ENCODE measurements around the gene DPYSL4. TPM values are rescaled to one million over a fixed set of nuclear protein-coding genes. Genes with fewer than 3 reads are reported as not detected.

DPYSL4 gene
- total RNA-seq, 1 experiment from 2014 or later = 9.9 TPM

- Histone ChIP-seq H3K4me1 (ENCODE audit: control insufficient read depth, insufficient read depth, low read length) (peaks cover 8% of the 10 kb centered on the region), H3K4me3 (ENCODE audit: low read depth in 2 of 2, low read length in 2 of 2) (no peak overlapping the region), H3K27me3 (ENCODE audit: control insufficient read depth, insufficient read depth, low read length) (no peaks in the 10 kb centered on the region), H3K27ac (ENCODE audit: low read length) (no peak overlapping the region), H3K9me3 (ENCODE audit: control insufficient read depth, insufficient read depth, low read depth, low read length) (no peaks in the 10 kb centered on the region), H3K36me3 (ENCODE audit: control insufficient read depth, insufficient read depth, low read length) (no peaks in the 10 kb centered on the region)
- intact Hi-C loops (cut with micrococcal nuclease; ENCODE audit: unreplicated experiment) (no loop called here), in situ Hi-C loops (cut with HindIII; ENCODE audit: low pct_unique_long_range_greater_than_20kb, low sequenced_read_pairs) (no loop called here)
- DNase-seq (ENCODE audit: low read depth, low spot score) = no peak
- no TSS peak for BruUV-seq (replicated peaks)
- ChIA-PET POLR2A (no interaction called here), CTCF (no interaction called here)
- ATAC-seq = no peak
- no peak for TF ChIP-seq POLR2AphosphoS5 (IDR thresholded peaks at IDR 0.05; ENCODE audit: low read depth, low read length)
These were observed 24.0 kb upstream of the DPYSL4 start for GRCh38 chr10:132162590-132163277.

- ATAC-seq = peak; percentile 67
- Histone ChIP-seq H3K4me3 (ENCODE audit: low read depth in 2 of 2, low read length in 2 of 2) (no peak overlapping the region), H3K9me3 (ENCODE audit: control insufficient read depth, insufficient read depth, low read depth, low read length) (no peaks in the 10 kb centered on the region), H3K27me3 (ENCODE audit: control insufficient read depth, insufficient read depth, low read length) (no peaks in the 10 kb centered on the region), H3K4me1 (ENCODE audit: control insufficient read depth, insufficient read depth, low read length) (peaks cover 8% of the 10 kb centered on the region), H3K27ac (ENCODE audit: low read length) (no peak overlapping the region), H3K36me3 (ENCODE audit: control insufficient read depth, insufficient read depth, low read length) (no peaks in the 10 kb centered on the region)
- in situ Hi-C loops (cut with HindIII; ENCODE audit: low pct_unique_long_range_greater_than_20kb, low sequenced_read_pairs) (no loop called here), intact Hi-C loops (cut with micrococcal nuclease; ENCODE audit: unreplicated experiment) (no loop called here)
- no peak for TF ChIP-seq REST (IDR thresholded peaks at IDR 0.05; ENCODE audit: insufficient read depth in 1 of 2, low read depth in 2 of 2, low read length in 1 of 2)
- TF ChIP-seq POLR2AphosphoS5 (IDR thresholded peaks at IDR 0.05; ENCODE audit: low read depth, low read length) = no peak
- no peak for TF ChIP-seq CTCF (IDR thresholded peaks at IDR 0.05)
- no peak for TF ChIP-seq SIN3A (IDR thresholded peaks at IDR 0.05; ENCODE audit: borderline replicate concordance, insufficient read depth, low read depth, low read length)
- no peak for TF ChIP-seq TCF7L2 (IDR thresholded peaks at IDR 0.05; ENCODE audit: low read depth, low read length)
- no peak for DNase-seq (ENCODE audit: low read depth, low spot score)
- ChIA-PET CTCF (no interaction called here), POLR2A (no interaction called here)
- BruUV-seq (replicated peaks) = no TSS peak
These were observed 23.4 kb upstream of the DPYSL4 start for GRCh38 chr10:132163278-132163765.

GRCh38 chr10:132163826-132164515 is 22.8 kb upstream of the DPYSL4 start:
- H3K27me3 ChIP-seq (ENCODE audit: control insufficient read depth, insufficient read depth, low read length) = no peaks in the 10 kb centered on the region
- in situ Hi-C loops (cut with HindIII; ENCODE audit: low pct_unique_long_range_greater_than_20kb, low sequenced_read_pairs) = no loop called here
- H3K4me3 ChIP-seq (ENCODE audit: low read depth in 2 of 2, low read length in 2 of 2) = no peak overlapping the region
- ATAC-seq = no peak
- BruUV-seq (replicated peaks) = no TSS peak
- H3K4me1 ChIP-seq (ENCODE audit: control insufficient read depth, insufficient read depth, low read length) = peaks cover 8% of the 10 kb centered on the region
- POLR2A ChIA-PET = no interaction called here
- TF ChIP-seq TCF7L2 (IDR thresholded peaks at IDR 0.05; ENCODE audit: low read depth, low read length) (no peak), POLR2AphosphoS5 (IDR thresholded peaks at IDR 0.05; ENCODE audit: low read depth, low read length) (no peak), CTCF (IDR thresholded peaks at IDR 0.05) (no peak), SIN3A (IDR thresholded peaks at IDR 0.05; ENCODE audit: borderline replicate concordance, insufficient read depth, low read depth, low read length) (no peak), REST (IDR thresholded peaks at IDR 0.05; ENCODE audit: insufficient read depth in 1 of 2, low read depth in 2 of 2, low read length in 1 of 2) (no peak)
- no peaks in the 10 kb centered on the region for H3K36me3 ChIP-seq (ENCODE audit: control insufficient read depth, insufficient read depth, low read length)
- H3K27ac ChIP-seq (ENCODE audit: low read length) = no peak overlapping the region
- intact Hi-C loops (cut with micrococcal nuclease; ENCODE audit: unreplicated experiment) = no loop called here
- no peak for DNase-seq (ENCODE audit: low read depth, low spot score)
- H3K9me3 ChIP-seq (ENCODE audit: control insufficient read depth, insufficient read depth, low read depth, low read length) = no peaks in the 10 kb centered on the region
- CTCF ChIA-PET = interaction anchor here (0.7 kb wide), 1 partner anchor 141 kb away, joined by 3 read pairs; no protein-coding TSS in a partner anchor

Measured in Panc1 (cell line).